Stimulated activated CD4-positive, alpha-beta T cell treated with anti-CD3 and anti-CD28 coated beads, Interleukin-1b, Interleukin-23, amount 100 ng/mL, for 1 hour (primary cell): ENCODE results near the gene LRRC49.
"Not testable (repeated sequence)": the region's sequence is repeated elsewhere in the genome, so short reads cannot be mapped to it uniquely, and the experiment has no call there.

Experiments
- DNase-seq, 2 donors: peaks; one replicate each; pipeline ENCODE4 v3.0.0-alpha.2; 2020; ENCODE audit warnings: low read depth in 2 of 2

Gene LRRC49

GRCh38 chr15:70920981-70921696 lies 28.5 kb downstream of the LRRC49 start:
- DNase-seq: no peak

- DNase-seq: no peak
Measured at GRCh38 chr15:70922119-70922518, 29.5 kb downstream of the LRRC49 start.

DNA sequence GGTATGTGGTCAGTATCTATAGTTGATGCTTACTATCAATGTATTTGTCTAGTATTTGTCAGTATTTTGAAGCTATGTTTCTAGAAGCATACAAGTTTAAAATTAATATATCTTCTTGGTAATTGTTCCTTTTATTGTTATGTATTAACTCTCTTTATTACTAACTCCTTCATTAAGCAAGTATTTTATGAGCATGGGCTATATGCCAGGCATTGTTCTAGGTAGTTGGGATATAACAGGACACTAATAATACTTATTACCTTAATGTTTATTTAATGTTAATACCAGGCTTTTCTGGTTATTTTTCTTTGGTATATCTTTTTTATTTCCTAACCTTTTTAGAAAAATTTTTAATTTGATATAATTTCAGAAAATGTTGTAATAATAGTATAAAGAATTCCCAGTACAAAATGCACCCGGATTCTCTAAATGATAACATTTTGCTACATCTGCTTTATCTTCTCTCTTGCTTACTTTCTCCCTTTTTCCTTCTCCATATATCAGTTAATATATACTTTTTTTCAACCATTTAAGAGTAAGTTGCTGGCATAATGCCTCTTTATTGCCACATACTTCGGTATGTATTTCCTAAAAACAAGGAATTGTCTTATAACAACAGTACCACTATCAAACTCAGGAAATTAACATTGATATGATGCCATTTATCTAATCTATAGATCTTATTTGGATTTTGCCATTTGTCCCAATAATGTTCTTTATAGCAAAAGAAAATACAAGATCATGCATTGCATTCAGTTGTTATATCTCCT lies 30.9 kb downstream of the LRRC49 start:
- DNase-seq: no peak

- not testable (repeated sequence) for DNase-seq
Measured at GRCh38 chr15:70926914-70927313, 34.3 kb downstream of the LRRC49 start.

GRCh38 chr15:70931821-70932220 lies 39.2 kb downstream of the LRRC49 start:
- no peak for DNase-seq

- no peak for DNase-seq
Measured at GRCh38 chr15:70932397-70932796, 39.8 kb downstream of the LRRC49 start.

DNA sequence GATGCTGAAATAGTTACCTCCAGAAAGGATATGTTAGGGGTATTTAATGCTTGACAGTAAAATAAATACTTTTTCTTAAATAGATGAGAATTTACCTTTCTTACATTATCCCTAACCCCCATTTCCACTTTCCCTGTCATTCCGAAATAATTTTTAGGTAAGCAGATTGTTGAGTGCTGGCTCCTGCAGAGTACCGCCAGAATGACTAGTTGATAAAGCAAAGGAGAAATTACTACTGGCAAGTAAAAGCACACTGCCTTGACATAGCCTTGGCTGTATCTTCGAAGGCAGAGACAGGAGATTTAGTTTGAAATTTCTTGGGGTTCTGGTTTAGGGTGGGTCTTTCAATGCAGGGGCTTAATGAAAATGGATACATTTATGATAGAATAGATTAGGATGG lies 40.8 kb downstream of the LRRC49 start:
- DNase-seq: no peak

GRCh38 chr15:70935631-70936030 lies 43.0 kb downstream of the LRRC49 start:
- DNase-seq: no peak

DNA sequence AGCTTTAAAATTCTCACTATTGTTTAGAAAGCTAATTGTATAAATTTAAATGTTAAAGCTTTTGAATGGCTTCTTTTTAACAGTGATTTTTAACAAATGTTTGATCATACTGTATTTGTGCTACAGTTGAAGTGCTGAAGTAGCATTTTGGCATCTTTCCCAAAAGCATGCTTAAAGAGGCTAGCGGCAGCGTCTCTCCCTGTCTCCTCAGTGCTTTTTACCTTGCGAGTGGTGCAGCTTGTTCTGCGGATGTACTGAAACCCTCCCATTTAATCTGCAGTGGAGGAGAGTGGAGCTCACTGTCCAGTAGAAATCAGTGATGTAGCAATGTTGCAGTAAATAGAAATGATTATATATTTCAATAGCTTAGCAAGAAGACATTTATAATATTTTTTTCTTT lies 43.7 kb downstream of the LRRC49 start:
- DNase-seq: no peak

GRCh38 chr15:70943285-70943684 lies 50.7 kb downstream of the LRRC49 start:
- DNase-seq: not testable (repeated sequence)

- DNase-seq: no peak
Measured at GRCh38 chr15:70947351-70948335, 55.0 kb downstream of the LRRC49 start.

- no peak for DNase-seq
Measured at GRCh38 chr15:70950953-70951352, 58.3 kb downstream of the LRRC49 start.

DNA sequence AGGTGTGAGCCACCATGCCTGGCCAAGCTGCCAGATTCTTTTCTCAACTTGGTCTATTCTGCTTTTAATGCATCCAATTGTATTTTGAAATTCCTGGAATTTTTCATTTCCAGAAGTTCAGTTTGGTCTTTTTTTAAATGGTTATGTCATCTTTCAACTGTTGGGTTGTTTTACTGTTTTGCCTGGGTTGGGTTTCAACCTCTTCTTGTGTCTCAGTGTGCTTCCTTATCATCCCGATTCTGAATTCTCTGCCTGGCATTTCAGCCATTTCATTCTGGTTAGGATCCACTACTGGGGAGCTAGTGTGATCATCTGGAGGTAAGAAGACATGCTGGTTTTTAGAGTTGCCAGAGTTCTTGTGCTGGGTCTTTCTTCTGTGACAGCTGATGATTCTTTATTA lies 61.5 kb downstream of the LRRC49 start:
- DNase-seq: no peak

GRCh38 chr15:70954733-70955132 lies 62.1 kb downstream of the LRRC49 start:
- DNase-seq: no peak

GRCh38 chr15:70955151-70955550 lies 62.5 kb downstream of the LRRC49 start:
- no peak for DNase-seq

- no peak for DNase-seq
Measured at GRCh38 chr15:70956201-70956995, 63.8 kb downstream of the LRRC49 start.

DNA sequence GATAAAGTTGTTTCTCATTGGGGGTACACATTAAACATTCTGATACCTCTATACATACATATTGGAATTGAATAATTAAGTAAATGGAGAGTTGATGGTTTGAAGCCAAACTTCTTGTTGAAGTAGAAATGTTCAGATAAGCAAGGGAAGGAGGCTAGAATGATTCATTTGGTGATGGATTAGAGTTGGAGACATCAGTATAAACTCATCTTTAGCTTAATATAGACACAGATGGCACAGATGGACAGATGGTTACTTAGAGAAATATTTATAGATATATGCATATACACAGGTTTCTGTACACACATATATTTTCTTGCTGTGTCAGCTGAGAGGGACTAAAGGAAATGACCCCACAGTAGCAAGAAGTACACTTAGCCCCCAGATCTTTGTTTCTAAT lies 69.5 kb downstream of the LRRC49 start:
- no peak for DNase-seq

DNA sequence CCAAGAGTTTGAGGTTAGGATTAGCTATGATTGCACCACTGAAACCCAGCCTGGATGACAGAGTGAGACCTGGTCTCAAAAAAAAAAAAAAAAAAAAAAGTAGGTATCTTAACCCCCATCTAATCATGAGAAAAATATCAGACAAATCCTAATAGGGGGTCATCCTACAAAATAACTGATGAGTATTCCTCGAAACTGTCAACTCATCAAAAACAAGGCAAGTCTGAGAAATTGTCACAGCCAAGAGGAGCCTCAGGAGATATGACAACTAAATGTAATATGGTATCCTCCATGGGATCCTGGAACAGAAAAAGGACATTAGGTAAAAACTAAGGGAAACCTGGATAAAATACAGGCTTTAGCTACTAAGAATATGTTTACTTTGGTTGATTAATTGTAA lies 70.6 kb downstream of the LRRC49 start:
- DNase-seq: no peak

GRCh38 chr15:70964058-70964457 lies 71.4 kb downstream of the LRRC49 start:
- no peak for DNase-seq

DNA sequence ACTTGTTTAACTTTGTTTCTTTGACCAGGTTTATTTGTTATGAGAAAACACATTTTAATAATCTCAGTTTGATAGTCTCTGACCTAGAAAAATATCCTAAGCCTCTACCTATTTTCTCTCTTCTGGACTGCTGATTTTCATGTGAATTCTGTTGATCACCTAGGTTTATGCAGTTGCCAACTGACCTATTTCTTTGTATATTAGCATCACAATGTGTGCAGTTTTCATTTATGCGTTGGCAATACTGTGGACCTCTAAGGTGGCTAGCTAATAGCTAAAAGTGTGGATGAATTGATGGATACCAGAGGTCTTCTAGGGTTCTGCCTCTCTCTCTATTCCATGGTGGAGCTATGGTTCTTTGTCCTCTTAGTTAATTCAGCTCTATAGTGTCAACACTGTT lies 72.1 kb downstream of the LRRC49 start:
- DNase-seq: no peak

GRCh38 chr15:70967646-70968045 lies 75.0 kb downstream of the LRRC49 start:
- DNase-seq: no peak
